Natural killer cell (primary cell): Measurements from ENCODE around the gene KRTAP4-8. TPM values are rescaled to one million over a fixed set of nuclear protein-coding genes. Genes with fewer than 3 reads are reported as not detected.
"Not testable (repeated sequence)": the region's sequence is repeated elsewhere in the genome, so short reads cannot be mapped to it uniquely, and the experiment has no call there.

Experiments
- ATAC-seq, 3 donors: fragments of 150-1000 bp in 2 of 3; fragments of 200-7000 bp in 1 of 3; cut with Tn5 transposase; 1 replicate in 1 of 3; 2 replicates in 2 of 3; pipeline ENCODE4 v1.10.0; 2021; ENCODE audit warnings: mild to moderate bottlenecking in 2 of 3, moderate library complexity in 2 of 3
- DNase-seq, 2 donors: peaks; one replicate each; pipeline versions ENCODE4 v3.0.0 to v3.0.0-alpha.2; 2013 to 2021; ENCODE audit warnings: mixed read lengths in 1 of 2
- H3K27ac ChIP-seq: one replicate; pipeline ENCODE4 v1.5.1; 2013; ENCODE audit warnings: mild to moderate bottlenecking, low read length
- H3K27me3 ChIP-seq: one replicate; pipeline ENCODE4 v1.6.1; 2013; ENCODE audit warnings: low read length; ENCODE audit not compliant: control insufficient read depth, insufficient read depth
- H3K36me3 ChIP-seq: one replicate; pipeline ENCODE4 v1.6.1; 2013; ENCODE audit warnings: low read length; ENCODE audit not compliant: control insufficient read depth, insufficient read depth
- H3K4me1 ChIP-seq: one replicate; pipeline ENCODE4 v1.6.1; 2013; ENCODE audit warnings: low read length; ENCODE audit not compliant: control insufficient read depth, insufficient read depth
- H3K4me3 ChIP-seq: one replicate; pipeline ENCODE4 v1.5.1; 2013; ENCODE audit warnings: low read length
- H3K9me3 ChIP-seq: one replicate; pipeline ENCODE4 v1.6.1; 2013; ENCODE audit warnings: low read length; ENCODE audit not compliant: control insufficient read depth, insufficient read depth
- H3K27ac Mint-ChIP-seq, 2 donors: one replicate each; pipeline ENCODE4 v1.8.0; 2022; ENCODE audit warnings: mild to moderate bottlenecking in 2 of 2, mixed read lengths in 2 of 2, moderate library complexity in 1 of 2
- H3K27me3 Mint-ChIP-seq, 2 donors: one replicate each; pipeline ENCODE4 v1.8.0; 2022; ENCODE audit warnings: low read depth in 2 of 2, mixed read lengths in 2 of 2
- H3K36me3 Mint-ChIP-seq: one replicate; pipeline ENCODE4 v1.8.0; 2022; ENCODE audit warnings: mixed read lengths
- H3K4me1 Mint-ChIP-seq, 2 donors: one replicate each; pipeline ENCODE4 v1.8.0; 2022; ENCODE audit warnings: mixed read lengths in 2 of 2
- H3K4me3 Mint-ChIP-seq: one replicate; pipeline ENCODE4 v1.8.0; 2022; ENCODE audit warnings: mild to moderate bottlenecking, moderate library complexity, mixed read lengths
- H3K9me3 Mint-ChIP-seq, 2 donors: one replicate each; pipeline ENCODE4 v1.8.0; 2022; ENCODE audit warnings: mixed read lengths in 2 of 2
- CTCF ChIP-seq: fragments of 200-600 bp; IDR thresholded peaks from one replicate; pipeline ENCODE4 v1.8.0; 2022; ENCODE audit warnings: antibody characterized with exemption
- WGBS: methylation state at CpG from one replicate; pipeline ENCODE4 v1.1.7; 2013; ENCODE audit warnings: missing lambda C conversion rate; ENCODE audit not compliant: insufficient coverage; 5-methylcytosine and 5-hydroxymethylcytosine counted together
- intact Hi-C: fragments of 100-400 bp; cut with micrococcal nuclease; formaldehyde crosslinking; loops from one replicate; pipeline ENCODE4 v1.14.2; 2022
- total RNA-seq, 4 donors: library from RNA; stranded (reverse); fragments of 120-200 nt in 1 of 4; gene quantifications; one replicate each; pipeline versions ENCODE4 v1.2.3 to v1.2.4, GENCODE V29; 2013 to 2022

Gene KRTAP4-8
- total RNA-seq, 3 donors from 2014 or later (not counting 1 experiment from before 2014, with no cell fraction given): not detected

- DNase-seq (no peak), ATAC-seq (no peak)
- Histone ChIP-seq H3K27ac (no peak overlapping the region), H3K36me3 (no peaks in the 10 kb centered on the region), H3K27me3 (no peaks in the 10 kb centered on the region), H3K4me3 (no peak overlapping the region), H3K9me3 (no peaks in the 10 kb centered on the region), H3K4me1 (no peaks in the 10 kb centered on the region)
- Mint-ChIP-seq H3K27me3 (peaks cover 19 to 42% of the 10 kb centered on the region in 2 donors), H3K27ac (no peak overlapping the region), H3K4me3 (no peak overlapping the region), H3K36me3 (no peaks in the 10 kb centered on the region), H3K4me1 (no peaks in the 10 kb centered on the region), H3K9me3 (no peaks in the 10 kb centered on the region)
- WGBS: 88% methylated on average over 6 of the region's 6 CpGs
- intact Hi-C loops: loop anchor here (1.0 kb wide), 1 partner anchor 22 kb away; no protein-coding TSS in a partner anchor
- no peak for TF ChIP-seq CTCF
These were observed 539 bp upstream of the KRTAP4-8 start for GRCh38 chr17:41098481-41098880.

GRCh38 chr17:41096055-41096454 lies 1.9 kb downstream of the KRTAP4-8 start:
- no peaks in the 10 kb centered on the region for H3K36me3 Mint-ChIP-seq
- H3K27ac Mint-ChIP-seq: no peak overlapping the region
- H3K27ac ChIP-seq: no peak overlapping the region
- DNase-seq: no peak
- no peak overlapping the region for H3K4me3 Mint-ChIP-seq
- no peaks in the 10 kb centered on the region for H3K4me1 ChIP-seq
- no peak for TF ChIP-seq CTCF
- WGBS: 86% methylated on average over 7 of the region's 7 CpGs
- no peaks in the 10 kb centered on the region for H3K36me3 ChIP-seq
- intact Hi-C loops: no loop called here
- H3K4me1 Mint-ChIP-seq: no peaks in the 10 kb centered on the region
- no peak for ATAC-seq
- H3K4me3 ChIP-seq: no peak overlapping the region
- H3K27me3 ChIP-seq: no peaks in the 10 kb centered on the region
- no peaks in the 10 kb centered on the region for H3K9me3 ChIP-seq
- peaks cover 19 to 36% of the 10 kb centered on the region in 2 donors for H3K27me3 Mint-ChIP-seq
- no peaks in the 10 kb centered on the region for H3K9me3 Mint-ChIP-seq

- not testable (repeated sequence) for DNase-seq, H3K27ac Mint-ChIP-seq, H3K4me3 Mint-ChIP-seq
These were observed 9.1 kb downstream of the KRTAP4-8 start for GRCh38 chr17:41088760-41089352.

GRCh38 chr17:41084100-41084856 lies 13.7 kb downstream of the KRTAP4-8 start, which contains the start of gene KRTAP4-7:
Gene KRTAP4-7, plus strand, starts transcription at chr17:41084150. Its CDS starts 57 bp downstream, at chr17:41084207.
- ATAC-seq, H3K36me3 Mint-ChIP-seq, intact Hi-C loops, H3K4me3 ChIP-seq, H3K9me3 ChIP-seq, H3K27me3 ChIP-seq, H3K36me3 ChIP-seq, H3K4me1 Mint-ChIP-seq, H3K9me3 Mint-ChIP-seq, H3K27ac Mint-ChIP-seq, H3K4me1 ChIP-seq, DNase-seq, H3K4me3 Mint-ChIP-seq, H3K27ac ChIP-seq: not testable (repeated sequence)
- peaks cover 23 to 24% of the 10 kb centered on the region in 2 donors for H3K27me3 Mint-ChIP-seq
- 86% methylated on average over 14 of the region's 14 CpGs for WGBS

More at GRCh38 chr17:41088760-41089352, 9.1 kb downstream of the KRTAP4-8 start:
- H3K27ac ChIP-seq, H3K36me3 ChIP-seq, H3K4me1 Mint-ChIP-seq, H3K4me1 ChIP-seq, H3K36me3 Mint-ChIP-seq, H3K9me3 Mint-ChIP-seq, ATAC-seq, H3K27me3 ChIP-seq, H3K9me3 ChIP-seq, intact Hi-C loops, H3K4me3 ChIP-seq: not testable (repeated sequence)
- H3K27me3 Mint-ChIP-seq: peaks cover 9 to 13% of the 10 kb centered on the region in 2 donors
- 26% methylated on average over 1 of the region's 4 CpGs for WGBS

- H3K4me1 ChIP-seq, H3K27ac Mint-ChIP-seq, H3K9me3 Mint-ChIP-seq, intact Hi-C loops, H3K9me3 ChIP-seq, H3K27ac ChIP-seq, H3K4me1 Mint-ChIP-seq, DNase-seq, H3K36me3 ChIP-seq, ATAC-seq, H3K27me3 ChIP-seq, H3K36me3 Mint-ChIP-seq, H3K4me3 Mint-ChIP-seq, H3K4me3 ChIP-seq: not testable (repeated sequence)
- peaks cover 21 to 23% of the 10 kb centered on the region in 2 donors for H3K27me3 Mint-ChIP-seq
- 89% methylated on average over 2 of the region's 2 CpGs for WGBS
These were observed 14.5 kb downstream of the KRTAP4-8 start for GRCh38 chr17:41083427-41083826.
